ENCODE data around the gene KCMF1.

Gene KCMF1

DNA sequence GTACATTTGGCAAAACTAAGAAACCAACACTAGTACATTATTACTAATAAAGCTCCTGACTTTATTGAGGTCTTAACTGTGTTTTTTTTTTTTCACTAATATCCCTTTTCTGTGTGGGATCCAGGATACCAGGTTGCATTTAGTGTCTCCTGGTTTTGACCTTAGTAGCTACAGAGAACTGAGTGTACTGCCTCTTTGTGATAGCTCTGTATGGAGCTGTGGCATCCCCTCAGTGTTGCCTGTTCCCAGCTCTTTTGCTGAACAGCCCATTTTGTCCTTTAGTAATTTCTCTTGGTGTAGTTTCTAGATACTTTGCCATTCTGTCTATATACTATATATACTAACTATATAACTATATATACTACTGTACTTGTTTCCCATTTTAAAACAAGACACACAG is 31.6 kb downstream of the KCMF1 start:
- no peak overlapping the region for H3K4me3 ChIP-seq (ENCODE audit: low read length)
- no peaks in the 10 kb centered on the region for H3K36me3 ChIP-seq (ENCODE audit: control insufficient read depth, insufficient read depth, low read length)
- H3K27me3 ChIP-seq (ENCODE audit: control insufficient read depth, insufficient read depth, low read length), result no peaks in the 10 kb centered on the region
- H3K4me1 ChIP-seq (ENCODE audit: control insufficient read depth, insufficient read depth, low read length), result peaks cover 4% of the 10 kb centered on the region
- no peak overlapping the region for H3K27ac ChIP-seq (ENCODE audit: low read depth, low read length)
- H3K9ac ChIP-seq (ENCODE audit: low read length), result no peak overlapping the region

- no peak overlapping the region for H3K4me3 ChIP-seq (ENCODE audit: low read length)
- H3K27me3 ChIP-seq (ENCODE audit: control insufficient read depth, insufficient read depth, low read length), result no peaks in the 10 kb centered on the region
- peaks cover 6% of the 10 kb centered on the region for H3K4me1 ChIP-seq (ENCODE audit: control insufficient read depth, insufficient read depth, low read length)
- H3K9ac ChIP-seq (ENCODE audit: low read length), result no peak overlapping the region
- H3K27ac ChIP-seq (ENCODE audit: low read depth, low read length), result no peak overlapping the region
- no peaks in the 10 kb centered on the region for H3K36me3 ChIP-seq (ENCODE audit: control insufficient read depth, insufficient read depth, low read length)
Measured at GRCh38 chr2:85008252-85008651, 37.3 kb downstream of the KCMF1 start.

DNA sequence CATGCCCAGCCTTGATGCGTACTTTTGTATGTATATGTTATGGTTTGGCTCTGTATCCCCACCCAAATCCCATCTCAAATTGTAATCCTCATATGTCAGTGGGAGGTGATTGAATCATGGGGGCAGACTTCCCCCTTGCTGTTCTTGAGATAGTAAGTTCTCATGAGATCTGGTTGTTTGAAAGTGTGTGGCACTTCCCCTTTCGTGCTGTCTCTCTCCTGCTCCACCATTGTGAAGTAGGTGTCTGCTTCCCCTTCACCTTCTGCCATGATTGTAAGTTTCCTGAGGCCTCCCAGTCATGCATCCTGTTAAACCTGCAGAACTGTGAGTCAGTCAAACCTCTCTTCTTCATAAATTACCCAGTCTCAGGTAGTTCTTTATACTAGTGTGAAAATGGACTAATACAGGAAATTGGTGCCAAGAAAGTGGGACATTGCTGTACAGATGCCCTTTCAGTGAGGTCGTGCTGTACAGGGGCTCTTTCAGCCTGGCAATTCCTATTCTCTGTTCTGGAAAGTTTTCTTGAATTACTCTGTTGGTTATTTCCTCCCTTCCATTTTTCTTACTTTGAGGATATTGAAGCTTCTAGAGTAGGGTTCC is 38.2 kb downstream of the KCMF1 start:
- no peak overlapping the region for H3K27ac ChIP-seq (ENCODE audit: low read depth, low read length)
- H3K36me3 ChIP-seq (ENCODE audit: control insufficient read depth, insufficient read depth, low read length), result no peaks in the 10 kb centered on the region
- no peaks in the 10 kb centered on the region for H3K27me3 ChIP-seq (ENCODE audit: control insufficient read depth, insufficient read depth, low read length)
- H3K9ac ChIP-seq (ENCODE audit: low read length), result no peak overlapping the region
- no peak overlapping the region for H3K4me3 ChIP-seq (ENCODE audit: low read length)
- H3K4me1 ChIP-seq (ENCODE audit: control insufficient read depth, insufficient read depth, low read length), result peaks cover 4% of the 10 kb centered on the region

- Histone ChIP-seq H3K36me3 (ENCODE audit: control insufficient read depth, insufficient read depth, low read length) (no peaks in the 10 kb centered on the region), H3K27me3 (ENCODE audit: control insufficient read depth, insufficient read depth, low read length) (no peaks in the 10 kb centered on the region), H3K27ac (ENCODE audit: low read depth, low read length) (no peak overlapping the region), H3K9ac (ENCODE audit: low read length) (no peak overlapping the region), H3K4me3 (ENCODE audit: low read length) (no peak overlapping the region), H3K4me1 (ENCODE audit: control insufficient read depth, insufficient read depth, low read length) (peaks cover 4% of the 10 kb centered on the region)
Measured at GRCh38 chr2:85010404-85010803, 39.4 kb downstream of the KCMF1 start.

DNA sequence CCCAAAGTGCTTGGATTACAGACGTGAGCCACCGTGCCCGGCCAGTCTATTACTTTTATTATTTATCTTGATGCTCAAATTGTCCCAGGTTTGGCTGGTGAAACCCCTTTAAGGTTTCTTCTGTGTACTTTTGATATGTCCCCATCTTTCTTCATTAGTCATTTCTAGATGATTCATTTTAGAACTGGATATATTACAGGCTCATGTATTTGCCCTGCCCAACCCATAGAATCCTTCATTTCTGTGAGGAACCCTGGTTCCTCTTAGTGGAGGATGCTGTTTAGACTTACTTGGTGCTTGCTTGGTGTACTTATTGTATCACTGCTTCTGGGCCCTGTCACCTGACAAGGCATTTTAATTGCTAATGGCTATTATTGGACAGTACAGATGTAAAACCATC is 40.1 kb downstream of the KCMF1 start:
- Histone ChIP-seq H3K4me3 (ENCODE audit: low read length) (no peak overlapping the region), H3K27ac (ENCODE audit: low read depth, low read length) (no peak overlapping the region), H3K9ac (ENCODE audit: low read length) (no peak overlapping the region), H3K36me3 (ENCODE audit: control insufficient read depth, insufficient read depth, low read length) (no peaks in the 10 kb centered on the region), H3K4me1 (ENCODE audit: control insufficient read depth, insufficient read depth, low read length) (peaks cover 4% of the 10 kb centered on the region), H3K27me3 (ENCODE audit: control insufficient read depth, insufficient read depth, low read length) (no peaks in the 10 kb centered on the region)

DNA sequence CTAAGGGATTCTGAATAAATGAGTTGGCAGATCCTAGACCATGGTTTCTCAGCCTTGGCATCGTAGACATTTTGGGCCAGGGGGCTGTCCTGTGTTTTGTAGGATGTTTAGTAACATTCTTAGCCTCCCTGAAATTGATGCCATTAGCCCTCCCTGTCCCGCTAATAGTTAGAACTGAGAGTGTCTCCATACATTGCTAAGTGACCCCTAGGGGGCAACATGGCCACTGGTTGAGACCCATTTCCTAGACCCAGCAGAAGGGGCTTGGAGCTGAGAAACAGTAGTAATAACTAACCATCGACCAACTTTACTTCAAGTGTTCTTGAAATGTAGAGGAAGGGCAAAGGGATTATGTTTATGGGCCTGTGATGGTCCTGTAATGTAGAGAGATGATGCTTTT is 40.8 kb downstream of the KCMF1 start:
- no peak overlapping the region for H3K27ac ChIP-seq (ENCODE audit: low read depth, low read length)
- H3K4me3 ChIP-seq (ENCODE audit: low read length), result no peak overlapping the region
- no peaks in the 10 kb centered on the region for H3K27me3 ChIP-seq (ENCODE audit: control insufficient read depth, insufficient read depth, low read length)
- H3K36me3 ChIP-seq (ENCODE audit: control insufficient read depth, insufficient read depth, low read length), result no peaks in the 10 kb centered on the region
- no peak overlapping the region for H3K9ac ChIP-seq (ENCODE audit: low read length)
- peaks cover 4% of the 10 kb centered on the region for H3K4me1 ChIP-seq (ENCODE audit: control insufficient read depth, insufficient read depth, low read length)

- H3K9ac ChIP-seq (ENCODE audit: low read length), result no peak overlapping the region
- peaks cover 4% of the 10 kb centered on the region for H3K4me1 ChIP-seq (ENCODE audit: control insufficient read depth, insufficient read depth, low read length)
- H3K36me3 ChIP-seq (ENCODE audit: control insufficient read depth, insufficient read depth, low read length), result no peaks in the 10 kb centered on the region
- H3K4me3 ChIP-seq (ENCODE audit: low read length), result no peak overlapping the region
- H3K27ac ChIP-seq (ENCODE audit: low read depth, low read length), result no peak overlapping the region
- no peaks in the 10 kb centered on the region for H3K27me3 ChIP-seq (ENCODE audit: control insufficient read depth, insufficient read depth, low read length)
Measured at GRCh38 chr2:85012431-85012830, 41.5 kb downstream of the KCMF1 start.

DNA sequence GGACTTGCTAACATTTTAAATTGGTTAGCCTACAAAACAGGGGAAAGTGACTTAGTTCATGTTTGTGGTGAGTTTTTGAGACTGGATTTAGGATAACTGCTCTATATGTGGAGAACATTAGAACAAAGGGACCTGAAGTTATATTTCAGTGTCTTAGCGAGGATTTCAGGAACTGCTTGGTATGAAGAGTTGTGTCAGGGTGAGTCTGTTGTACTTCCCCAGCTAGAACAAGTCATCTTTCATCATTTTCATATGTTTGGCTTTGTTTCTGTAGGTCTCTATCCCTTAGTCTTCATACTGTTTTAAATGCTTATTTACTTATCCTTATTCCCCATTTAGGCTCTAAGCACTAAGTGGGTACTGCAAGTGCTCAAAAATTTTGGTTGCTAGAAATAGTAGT is 41.9 kb downstream of the KCMF1 start:
- Histone ChIP-seq H3K27me3 (ENCODE audit: control insufficient read depth, insufficient read depth, low read length) (no peaks in the 10 kb centered on the region), H3K4me1 (ENCODE audit: control insufficient read depth, insufficient read depth, low read length) (peaks cover 4% of the 10 kb centered on the region), H3K9ac (ENCODE audit: low read length) (no peak overlapping the region), H3K4me3 (ENCODE audit: low read length) (no peak overlapping the region), H3K36me3 (ENCODE audit: control insufficient read depth, insufficient read depth, low read length) (no peaks in the 10 kb centered on the region), H3K27ac (ENCODE audit: low read depth, low read length) (no peak overlapping the region)

DNA sequence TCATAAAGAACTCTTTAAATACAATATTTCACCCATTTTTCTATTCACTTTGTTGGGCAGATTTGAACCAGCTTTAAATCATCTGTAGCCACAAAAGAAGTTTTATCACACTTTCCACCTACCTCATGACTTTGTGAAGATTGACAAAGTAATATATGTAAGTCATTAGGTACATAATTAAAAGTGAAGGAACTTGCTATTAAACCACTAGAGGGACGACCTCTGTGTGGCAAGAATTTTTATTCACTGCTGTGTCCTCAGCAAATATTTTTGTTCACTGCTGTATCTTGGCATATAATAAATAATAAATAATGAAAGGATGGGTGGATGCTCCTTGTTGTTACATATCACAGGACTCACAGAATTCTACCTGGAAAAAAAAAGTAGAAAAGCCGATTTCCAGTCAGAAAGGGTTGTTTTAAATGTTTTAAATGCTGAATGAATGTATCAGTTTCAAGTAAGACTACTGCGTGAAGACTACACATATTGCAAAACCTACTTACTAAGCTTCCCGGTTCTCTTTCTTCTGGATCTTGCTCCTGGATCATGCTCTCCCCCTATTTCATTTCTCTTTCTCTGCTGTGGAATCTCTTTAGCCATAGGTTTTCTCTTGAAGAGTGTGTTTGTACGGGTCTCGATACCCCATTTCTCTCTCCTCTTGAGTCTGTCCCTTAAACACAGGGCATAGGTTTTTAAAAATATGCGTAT is 44.8 kb downstream of the KCMF1 start:
- no peak overlapping the region for H3K4me3 ChIP-seq (ENCODE audit: low read length)
- no peak overlapping the region for H3K9ac ChIP-seq (ENCODE audit: low read length)
- no peak overlapping the region for H3K27ac ChIP-seq (ENCODE audit: low read depth, low read length)
- H3K27me3 ChIP-seq (ENCODE audit: control insufficient read depth, insufficient read depth, low read length), result no peaks in the 10 kb centered on the region
- peaks cover 4% of the 10 kb centered on the region for H3K4me1 ChIP-seq (ENCODE audit: control insufficient read depth, insufficient read depth, low read length)
- H3K36me3 ChIP-seq (ENCODE audit: control insufficient read depth, insufficient read depth, low read length), result no peaks in the 10 kb centered on the region

DNA sequence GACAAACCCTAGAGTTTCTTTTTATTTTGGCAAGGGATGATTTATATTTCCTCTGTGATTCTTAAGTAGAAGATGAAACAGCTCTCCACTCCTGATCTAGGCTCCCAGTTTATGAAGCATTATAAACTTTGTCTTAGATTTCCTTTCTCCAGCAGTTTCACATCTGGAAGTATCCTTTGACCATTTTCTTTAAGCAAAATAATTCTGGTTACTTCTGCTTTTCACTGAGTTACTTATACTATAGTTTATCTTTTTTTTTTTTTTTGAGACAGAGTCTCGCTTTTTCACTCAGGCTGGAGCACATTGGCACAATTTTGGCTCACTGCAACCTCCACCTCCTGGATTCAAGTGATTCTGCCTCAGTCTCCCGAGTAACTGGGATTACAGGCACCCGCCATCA is 45.5 kb downstream of the KCMF1 start:
- Histone ChIP-seq H3K27ac (ENCODE audit: low read depth, low read length) (no peak overlapping the region), H3K4me3 (ENCODE audit: low read length) (no peak overlapping the region), H3K4me1 (ENCODE audit: control insufficient read depth, insufficient read depth, low read length) (peaks cover 4% of the 10 kb centered on the region), H3K36me3 (ENCODE audit: control insufficient read depth, insufficient read depth, low read length) (no peaks in the 10 kb centered on the region), H3K27me3 (ENCODE audit: control insufficient read depth, insufficient read depth, low read length) (no peaks in the 10 kb centered on the region), H3K9ac (ENCODE audit: low read length) (no peak overlapping the region)

DNA sequence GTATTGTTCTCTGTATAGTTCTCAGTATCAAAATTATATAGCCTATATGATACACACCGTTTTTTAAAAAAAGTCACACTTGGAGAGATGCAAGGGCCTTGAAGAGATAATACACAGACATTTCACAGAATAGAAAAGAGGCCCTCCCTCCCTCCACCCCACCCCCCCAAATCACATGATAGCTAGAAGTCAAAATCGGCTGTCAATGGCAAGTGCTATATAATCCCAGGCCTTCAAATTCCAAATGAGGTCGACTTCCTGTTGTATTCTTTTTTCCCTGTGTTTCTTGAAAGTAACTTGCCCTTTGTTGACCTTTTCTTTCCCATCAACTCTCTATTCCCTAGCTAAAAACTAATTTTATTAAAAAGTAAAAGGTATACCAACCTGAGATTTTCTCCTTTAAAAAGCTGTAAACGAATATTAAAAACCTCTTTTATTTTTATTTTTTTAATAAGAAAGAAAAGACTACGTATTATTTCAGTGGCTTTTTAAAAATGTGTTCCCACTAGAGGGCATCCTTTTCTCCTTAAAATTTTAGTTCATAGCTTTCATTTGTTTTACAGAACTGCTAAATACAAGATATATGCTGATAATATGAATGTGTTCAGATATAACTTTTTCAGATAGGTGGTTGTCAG is 46.6 kb downstream of the KCMF1 start:
- Histone ChIP-seq H3K9ac (ENCODE audit: low read length) (no peak overlapping the region), H3K27ac (ENCODE audit: low read depth, low read length) (no peak overlapping the region), H3K36me3 (ENCODE audit: control insufficient read depth, insufficient read depth, low read length) (no peaks in the 10 kb centered on the region), H3K27me3 (ENCODE audit: control insufficient read depth, insufficient read depth, low read length) (no peaks in the 10 kb centered on the region), H3K4me3 (ENCODE audit: low read length) (no peak overlapping the region), H3K4me1 (ENCODE audit: control insufficient read depth, insufficient read depth, low read length) (peaks cover 2% of the 10 kb centered on the region)

DNA sequence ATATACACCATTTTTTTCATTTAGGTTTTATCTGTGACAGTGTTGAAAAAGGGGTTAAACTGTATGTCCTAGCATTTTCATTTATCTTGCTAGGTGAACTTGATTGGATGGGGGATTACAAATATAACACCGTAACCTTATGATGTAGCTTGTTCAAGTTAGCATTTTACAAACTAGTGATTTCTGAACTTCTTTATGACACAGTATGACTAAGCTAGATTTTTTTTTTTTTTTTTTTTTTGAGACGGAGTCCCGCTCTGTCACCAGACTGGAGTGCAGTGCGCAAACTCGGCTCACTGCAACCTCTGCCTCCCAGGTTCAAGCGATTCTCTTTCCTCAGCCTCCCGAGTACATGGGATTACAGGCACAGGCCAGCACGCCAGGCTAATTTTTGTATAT is 47.1 kb downstream of the KCMF1 start:
- no peaks in the 10 kb centered on the region for H3K27me3 ChIP-seq (ENCODE audit: control insufficient read depth, insufficient read depth, low read length)
- no peaks in the 10 kb centered on the region for H3K36me3 ChIP-seq (ENCODE audit: control insufficient read depth, insufficient read depth, low read length)
- no peak overlapping the region for H3K9ac ChIP-seq (ENCODE audit: low read length)
- no peaks in the 10 kb centered on the region for H3K4me1 ChIP-seq (ENCODE audit: control insufficient read depth, insufficient read depth, low read length)
- no peak overlapping the region for H3K27ac ChIP-seq (ENCODE audit: low read depth, low read length)
- H3K4me3 ChIP-seq (ENCODE audit: low read length), result no peak overlapping the region

DNA sequence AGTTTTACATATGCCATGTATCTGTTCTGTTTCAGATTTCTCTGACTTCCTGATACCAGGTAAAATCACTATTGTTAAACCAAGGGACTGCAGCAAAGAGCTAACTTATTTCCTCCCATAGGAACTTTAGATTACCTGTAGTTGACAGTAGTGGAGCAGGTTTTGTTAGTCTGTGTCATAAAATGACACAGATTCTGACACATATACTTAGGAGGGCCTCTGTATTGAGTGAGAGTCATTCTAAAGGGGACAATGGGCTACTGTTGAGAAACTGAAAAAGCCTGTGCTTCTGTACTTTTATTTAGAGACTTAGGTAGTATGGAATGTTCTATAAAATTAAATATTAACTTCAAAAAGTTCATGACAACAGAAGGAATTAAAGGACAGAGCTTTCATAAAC is 48.2 kb downstream of the KCMF1 start:
- Histone ChIP-seq H3K4me1 (ENCODE audit: control insufficient read depth, insufficient read depth, low read length) (no peaks in the 10 kb centered on the region), H3K27ac (ENCODE audit: low read depth, low read length) (no peak overlapping the region), H3K9ac (ENCODE audit: low read length) (no peak overlapping the region), H3K4me3 (ENCODE audit: low read length) (no peak overlapping the region), H3K36me3 (ENCODE audit: control insufficient read depth, insufficient read depth, low read length) (no peaks in the 10 kb centered on the region), H3K27me3 (ENCODE audit: control insufficient read depth, insufficient read depth, low read length) (no peaks in the 10 kb centered on the region)
